SH-SY5Y (cell line): ENCODE results near the gene INPP5A.

Experiments used
- GATA2 ChIP-seq: IDR thresholded peaks from 2 replicates; pipeline ENCODE4 v1.6.1; 2011; ENCODE audit warnings: mild to moderate bottlenecking, low read depth, low read length
- GATA3 ChIP-seq: IDR thresholded peaks from 2 replicates; pipeline ENCODE4 v1.6.1; 2011; ENCODE audit warnings: low read depth, mild to moderate bottlenecking, low read length, moderate library complexity

- TF ChIP-seq GATA2 (no peak), GATA3 (no peak)
These were observed 70.4 kb downstream of the INPP5A start for GRCh38 chr10:132607961-132608495.
